Measurements from ENCODE around the gene CACNB1. TPM values are rescaled to one million over a fixed set of nuclear protein-coding genes. Genes with fewer than 3 reads are reported as not detected.

Gene CACNB1
- total and polyA plus RNA-seq, 2 of the 4 experiments (the other 2 are of a cell fraction) = 2.5 to 8.6 TPM

DNA sequence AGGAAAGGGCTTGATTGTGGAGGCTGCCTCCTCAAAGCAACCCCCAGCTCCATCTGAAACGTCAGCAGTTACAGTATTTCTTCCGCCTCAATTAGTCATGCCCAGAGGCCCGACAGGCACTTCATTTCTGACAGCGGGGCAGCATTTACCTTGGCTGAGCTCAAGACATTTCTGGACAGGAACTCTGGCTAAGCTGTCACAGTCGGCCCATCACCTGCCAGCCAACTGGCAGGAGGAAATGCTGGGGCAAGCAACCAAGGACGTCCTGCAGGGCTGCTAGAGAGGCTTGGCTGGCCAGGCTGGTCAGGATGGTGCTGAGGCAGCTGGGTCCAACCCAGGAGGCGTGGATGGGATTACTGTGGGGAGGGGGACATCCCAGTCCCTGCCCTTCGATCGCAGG is 73.8 kb downstream of the CACNB1 start:
- peaks cover 2% of the 10 kb centered on the region for H3K27me3 ChIP-seq (ENCODE audit: control insufficient read depth, insufficient read depth, low read length)
- H3K4me3 ChIP-seq (ENCODE audit: insufficient read depth, low read depth, low read length) = no peak overlapping the region
- no peak overlapping the region for H4K8ac ChIP-seq (ENCODE audit: low read depth in 2 of 2, low read length in 2 of 2)
- H3K9ac ChIP-seq (ENCODE audit: low read depth, low read length) = no peak overlapping the region
- ChIA-PET CTCF (no interaction called here), POLR2A (ENCODE audit: unreplicated experiment) (no interaction called here)
- no peak overlapping the region for H3K18ac ChIP-seq (ENCODE audit: low read depth, low read length)
- 0 out of 2 replicates have a peak, but pooled peaks cover 3% of the 10 kb centered on the region for H3K9me1 ChIP-seq (ENCODE audit: insufficient read depth, low read length)
- no peak overlapping the region for H2BK15ac ChIP-seq (ENCODE audit: low read depth, low read length)
- H3K4ac ChIP-seq (ENCODE audit: low read depth, low read length) = no peak overlapping the region
- BruUV-seq (replicated peaks) = no TSS peak
- H3K14ac ChIP-seq (replicated peaks; ENCODE audit: low read depth, low read length) = no peak overlapping the region
- H2AFZ ChIP-seq (replicated peaks; ENCODE audit: low read length, poor library complexity) = no peak overlapping the region
- no peaks in the 10 kb centered on the region for H3K9me3 ChIP-seq (ENCODE audit: control insufficient read depth, insufficient read depth, low read length)
- H4K5ac ChIP-seq (ENCODE audit: low read depth, low read length) = no peak overlapping the region
- no peak overlapping the region for H2BK5ac ChIP-seq (ENCODE audit: low read depth, low read length, poor library complexity, severe bottlenecking)
- H3K4me1 ChIP-seq (ENCODE audit: control insufficient read depth, insufficient read depth, low read length) = no peaks in the 10 kb centered on the region
- H3K79me1 ChIP-seq (ENCODE audit: low read depth in 1 of 2, low read length in 2 of 2) = no peaks in the 10 kb centered on the region
- H3K36me3 ChIP-seq (ENCODE audit: control insufficient read depth, insufficient read depth, low read length) = no peaks in the 10 kb centered on the region
- ATAC-seq (ENCODE audit: low read depth) (no peak), DNase-seq (no peak)
- H2AK9ac ChIP-seq (replicated peaks; ENCODE audit: low read depth, low read length, poor library complexity) = peak overlapping the region; percentile 34
- H2AK5ac ChIP-seq (ENCODE audit: low read depth, low read length) = no peak overlapping the region
- no peak overlapping the region for H3K4me2 ChIP-seq (ENCODE audit: low read depth, low read length)
- 72% methylated on average over 4 of the region's 9 CpGs; no CpG with 5 or more reads in 1 of the 2 experiments for WGBS, 2 experiments (ENCODE audit: extremely low coverage in 2 of 2, insufficient read length in 1 of 2)
- H3K23ac ChIP-seq (ENCODE audit: low read depth, low read length) = no peak overlapping the region
- no peak overlapping the region for H2BK20ac ChIP-seq (ENCODE audit: low read depth, low read length)
- no peak overlapping the region for H2BK120ac ChIP-seq (ENCODE audit: low read depth, low read length)
- no peak overlapping the region for H4K91ac ChIP-seq (ENCODE audit: insufficient read depth, low read depth, low read length)
- no peak overlapping the region for H3K56ac ChIP-seq (ENCODE audit: extremely low read depth, insufficient read depth, low read length)
- in situ Hi-C loops (cut with MboI; ENCODE audit: low sequenced_read_pairs) = no loop called here
- intact Hi-C loops (cut with micrococcal nuclease) = no loop called here
- H4K20me1 ChIP-seq (ENCODE audit: insufficient read depth, low read length) = no peaks in the 10 kb centered on the region
- dilution Hi-C loops (cut with HindIII; ENCODE audit: low sequenced_read_pairs, unreplicated experiment) = no loop called here
- H3K27ac ChIP-seq (ENCODE audit: insufficient read depth, low read length) = no peak overlapping the region
- TF ChIP-seq SMC3 (IDR thresholded peaks at IDR 0.05; ENCODE audit: low read depth, low read length) = no peak
- TF ChIP-seq CEBPB (IDR thresholded peaks at IDR 0.05; ENCODE audit: low read depth, low read length) = no peak
- TF ChIP-seq, protein P1, sequence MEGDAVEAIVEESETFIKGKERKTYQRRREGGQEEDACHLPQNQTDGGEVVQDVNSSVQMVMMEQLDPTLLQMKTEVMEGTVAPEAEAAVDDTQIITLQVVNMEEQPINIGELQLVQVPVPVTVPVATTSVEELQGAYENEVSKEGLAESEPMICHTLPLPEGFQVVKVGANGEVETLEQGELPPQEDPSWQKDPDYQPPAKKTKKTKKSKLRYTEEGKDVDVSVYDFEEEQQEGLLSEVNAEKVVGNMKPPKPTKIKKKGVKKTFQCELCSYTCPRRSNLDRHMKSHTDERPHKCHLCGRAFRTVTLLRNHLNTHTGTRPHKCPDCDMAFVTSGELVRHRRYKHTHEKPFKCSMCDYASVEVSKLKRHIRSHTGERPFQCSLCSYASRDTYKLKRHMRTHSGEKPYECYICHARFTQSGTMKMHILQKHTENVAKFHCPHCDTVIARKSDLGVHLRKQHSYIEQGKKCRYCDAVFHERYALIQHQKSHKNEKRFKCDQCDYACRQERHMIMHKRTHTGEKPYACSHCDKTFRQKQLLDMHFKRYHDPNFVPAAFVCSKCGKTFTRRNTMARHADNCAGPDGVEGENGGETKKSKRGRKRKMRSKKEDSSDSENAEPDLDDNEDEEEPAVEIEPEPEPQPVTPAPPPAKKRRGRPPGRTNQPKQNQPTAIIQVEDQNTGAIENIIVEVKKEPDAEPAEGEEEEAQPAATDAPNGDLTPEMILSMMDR (conservative IDR thresholded peaks at IDR 0.05; ENCODE audit: low read depth, low read length) = no peak
- no peak for TF ChIP-seq BHLHE40 (IDR thresholded peaks at IDR 0.05; ENCODE audit: low read depth, low read length)
- TF ChIP-seq FOS (IDR thresholded peaks at IDR 0.05; ENCODE audit: low read depth, low read length) = no peak
- TF ChIP-seq MAFK (IDR thresholded peaks at IDR 0.05; ENCODE audit: low read depth, low read length) = no peak
- no peak for TF ChIP-seq MXI1 (IDR thresholded peaks at IDR 0.05; ENCODE audit: borderline replicate concordance, low read depth, low read length)

Other genes starting within 250 kb of the CACNB1 start
- gene FBXO47, start 230.3 kb downstream of the CACNB1 start, total RNA-seq (2012; rRNA removed) = under 0.01 TPM in 1 of 2 replicates, not detected in the other
- gene FBXO47, start 230.3 kb downstream of the CACNB1 start, polyA plus RNA-seq (2012; rRNA removed) = not detected in 2 replicates
- gene PLXDC1, start 46.0 kb downstream of the CACNB1 start, total RNA-seq (2012; rRNA removed) = under 0.01 and 0.28 TPM in 2 replicates
- gene PLXDC1, start 46.0 kb downstream of the CACNB1 start, polyA plus RNA-seq (2012; rRNA removed) = 0.37 and 0.50 TPM in 2 replicates
- gene ARL5C, start 31.5 kb downstream of the CACNB1 start, total RNA-seq (2012; rRNA removed) = not detected in 2 replicates
- not detected in 2 replicates for gene ARL5C, start 31.5 kb downstream of the CACNB1 start, polyA plus RNA-seq (2012; rRNA removed)
- 2,298 and 2,466 TPM in 2 replicates for gene RPL19, start 2.6 kb upstream of the CACNB1 start, total RNA-seq (2012; rRNA removed)
- gene RPL19, start 2.6 kb upstream of the CACNB1 start, polyA plus RNA-seq (2012; rRNA removed) = 2,030 and 2,101 TPM in 2 replicates
- gene STAC2, start 28.3 kb upstream of the CACNB1 start, total RNA-seq (2012; rRNA removed) = not detected in 2 replicates
- 0.02 and 0.03 TPM in 2 replicates for gene STAC2, start 28.3 kb upstream of the CACNB1 start, polyA plus RNA-seq (2012; rRNA removed)
- gene FBXL20, start 204.0 kb upstream of the CACNB1 start, total RNA-seq (2012; rRNA removed) = 12.2 and 13.8 TPM in 2 replicates
- gene FBXL20, start 204.0 kb upstream of the CACNB1 start, polyA plus RNA-seq (2012; rRNA removed) = 3.2 and 4.1 TPM in 2 replicates

Measured in IMR-90 (cell line).